Stimulated activated naive CD8-positive, alpha-beta T cell treated with anti-CD3 and anti-CD28 coated beads, Interleukin-15, Interleukin-2, amounts not matched to agents 100 U/mL and 50 U/mL, for 24 hours (primary cell): ENCODE measurements around the gene SPATA19.
"Not testable (repeated sequence)": the region's sequence is repeated elsewhere in the genome, so short reads cannot be mapped to it uniquely, and the experiment has no call there.

Experiments used
- ATAC-seq: fragments of 150-1000 bp; cut with Tn5 transposase; one replicate; pipeline ENCODE4 v1.10.0; 2021
- DNase-seq: peaks from one replicate; pipeline ENCODE4 v3.0.0; 2021

Gene SPATA19, protein sequence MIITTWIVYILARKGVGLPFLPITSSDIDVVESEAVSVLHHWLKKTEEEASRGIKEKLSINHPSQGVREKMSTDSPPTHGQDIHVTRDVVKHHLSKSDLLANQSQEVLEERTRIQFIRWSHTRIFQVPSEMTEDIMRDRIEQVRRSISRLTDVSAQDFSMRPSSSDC

DNA sequence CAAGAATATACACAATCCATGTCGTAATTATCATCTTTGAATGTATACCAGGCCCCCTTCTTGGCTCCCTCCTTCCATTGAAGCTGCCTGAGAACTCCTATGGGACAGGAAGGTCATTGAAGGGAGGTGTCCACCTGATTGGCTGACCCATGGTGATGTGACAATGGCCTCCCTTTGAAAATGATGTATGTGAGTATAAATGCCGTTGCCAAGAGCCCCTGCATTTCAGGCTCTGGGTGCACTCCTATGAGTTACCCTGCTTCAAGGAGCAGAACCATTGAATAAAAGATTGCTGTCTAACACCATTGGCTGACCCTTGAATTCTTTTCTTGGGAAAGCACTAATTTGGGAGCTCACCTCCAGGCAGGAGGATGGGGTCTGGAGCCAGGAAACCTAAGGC is at the start of gene SPATA19:
Gene SPATA19 (minus strand): TSS at position 101 of the 400 bp plus-strand sequence. CDS start 67 bp downstream, at position 34.
- no peak for ATAC-seq

GRCh38 chr11:133895061-133895479 is 49.8 kb upstream of the SPATA19 start:
- ATAC-seq: no peak
- no peak for DNase-seq

More for the DNA sequence above, at the start of gene SPATA19:
- DNase-seq: no peak

DNA sequence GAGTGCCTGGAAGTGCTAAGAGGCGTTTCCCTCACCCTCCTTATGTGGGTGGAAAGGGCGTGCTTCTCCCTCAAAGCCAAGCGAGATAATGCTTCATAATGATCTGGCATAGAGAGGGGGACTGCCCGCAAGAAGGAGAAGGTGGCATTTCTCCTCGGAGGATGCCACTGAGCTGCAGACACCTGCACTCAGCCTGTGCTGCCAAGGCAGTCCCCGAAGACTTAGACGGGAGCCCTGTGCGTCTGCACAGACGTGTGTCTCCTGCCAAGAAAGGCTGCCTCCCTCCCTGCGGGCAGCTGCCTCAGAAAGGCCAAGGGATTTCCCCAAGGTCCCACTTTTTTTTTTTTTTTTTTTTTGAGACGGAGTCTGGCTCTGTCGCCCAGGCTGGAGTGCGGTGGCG is 48.1 kb upstream of the SPATA19 start:
- DNase-seq: no peak
- no peak for ATAC-seq

DNA sequence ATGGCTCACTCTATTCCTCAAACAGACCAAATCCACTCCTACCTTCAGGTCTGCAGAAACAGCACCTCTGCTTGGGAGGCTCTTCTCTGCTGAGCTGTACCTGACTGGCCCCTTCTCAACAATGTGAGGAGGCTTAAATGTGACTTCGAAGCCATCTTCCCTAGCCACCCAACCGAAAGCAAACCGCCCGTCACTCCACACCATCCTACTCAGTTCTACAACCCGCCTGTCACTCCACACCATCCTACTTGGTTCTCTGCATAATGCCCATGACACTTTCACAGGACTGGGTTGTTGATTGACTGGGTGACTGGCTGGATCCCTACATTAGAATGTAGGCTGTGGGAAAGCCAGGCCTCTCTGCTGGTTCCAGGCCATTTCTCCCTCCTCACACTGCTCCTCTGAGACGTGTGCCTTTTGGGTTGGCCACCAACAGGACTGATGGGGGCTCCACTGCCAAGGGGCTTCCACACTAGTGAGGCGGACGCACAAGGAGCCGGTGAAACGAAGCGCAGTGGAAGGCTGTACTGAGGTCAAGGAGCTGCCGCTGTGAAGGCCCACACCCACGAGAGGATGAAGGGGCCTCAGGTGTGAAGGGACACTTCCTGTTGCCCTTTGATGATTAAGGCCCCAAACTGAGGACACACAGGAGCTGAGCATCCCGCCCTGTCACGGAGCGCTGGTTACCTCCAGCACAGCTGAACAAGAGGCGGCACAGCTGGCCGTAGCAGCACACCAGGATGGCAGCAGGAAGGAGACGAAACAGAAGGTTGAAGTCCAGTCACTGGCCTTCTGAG is 47.5 kb upstream of the SPATA19 start:
- DNase-seq: no peak
- no peak for ATAC-seq

- ATAC-seq (no peak), DNase-seq (no peak)
Observed at GRCh38 chr11:133892126-133892525, 46.8 kb upstream of the SPATA19 start.

DNA sequence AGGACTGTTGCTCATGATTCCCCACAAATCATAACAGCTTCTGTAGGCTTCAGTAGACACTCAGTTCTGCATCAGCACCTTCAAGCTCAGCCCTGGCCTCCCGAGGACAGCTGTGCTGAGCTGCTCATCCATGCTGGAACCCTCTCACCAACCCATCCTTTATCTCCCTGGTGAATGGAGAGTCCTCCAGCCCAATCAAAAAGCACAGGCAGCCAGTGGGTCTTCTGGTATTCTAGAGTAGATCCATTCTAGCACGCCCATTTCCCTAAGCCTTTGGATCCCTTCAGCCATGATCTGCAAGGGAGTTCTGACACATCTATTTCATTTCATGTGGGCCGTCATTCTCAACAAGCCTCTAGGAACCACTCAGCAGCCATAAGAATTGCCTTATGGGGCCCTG is 44.6 kb upstream of the SPATA19 start:
- ATAC-seq (no peak), DNase-seq (no peak)

GRCh38 chr11:133889188-133889587 is 43.9 kb upstream of the SPATA19 start:
- no peak for DNase-seq
- ATAC-seq: no peak

DNA sequence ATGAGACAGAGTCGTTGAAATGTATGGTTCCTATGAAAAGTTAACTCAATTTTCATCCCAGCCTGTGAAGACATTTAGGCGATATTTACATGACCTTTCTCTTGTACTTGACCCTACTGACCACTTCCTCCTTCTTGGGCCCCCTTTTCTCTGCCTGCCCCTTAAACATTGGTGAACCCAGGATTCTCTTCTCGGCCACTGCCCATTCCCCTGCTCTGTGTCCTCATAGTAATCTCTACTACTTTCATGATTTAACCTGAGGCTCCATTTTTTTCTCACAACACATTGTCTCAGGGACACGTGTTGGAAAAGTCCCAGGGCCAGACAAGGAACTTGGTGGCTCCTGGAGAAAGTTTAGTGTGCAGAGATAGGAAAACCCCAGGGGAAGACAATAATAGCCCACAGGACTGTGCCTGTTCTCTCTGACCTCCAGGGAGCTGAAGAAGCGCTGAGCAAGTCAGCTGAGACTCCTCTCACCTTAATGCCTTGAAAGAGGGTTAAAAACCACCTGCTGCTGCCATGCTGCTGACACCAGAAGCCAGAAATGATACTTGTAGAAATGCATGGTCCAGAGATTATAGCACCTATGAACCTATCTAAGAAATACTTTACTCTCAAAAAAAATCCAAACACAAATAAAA is 42.5 kb upstream of the SPATA19 start:
- DNase-seq (no peak), ATAC-seq (no peak)

DNA sequence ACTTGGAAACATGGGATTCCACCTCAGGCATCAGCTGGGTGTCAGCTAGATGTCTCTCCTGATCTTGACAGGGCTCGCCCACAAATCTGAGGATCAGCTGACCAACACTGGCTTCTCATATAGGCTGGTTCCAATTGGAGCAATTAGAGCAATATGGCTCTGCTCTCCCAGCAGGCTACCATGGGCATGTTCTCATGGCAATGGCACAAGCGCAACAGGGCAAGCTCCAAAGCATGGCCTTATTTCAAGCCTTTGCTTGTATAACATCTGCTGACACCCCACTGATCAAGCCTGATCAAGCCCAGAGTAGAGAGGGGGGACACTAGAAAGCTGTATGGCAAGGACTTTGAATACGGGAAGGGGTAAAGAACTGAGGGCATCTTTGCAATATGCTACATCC is 40.7 kb upstream of the SPATA19 start:
- no peak for DNase-seq
- no peak for ATAC-seq

DNA sequence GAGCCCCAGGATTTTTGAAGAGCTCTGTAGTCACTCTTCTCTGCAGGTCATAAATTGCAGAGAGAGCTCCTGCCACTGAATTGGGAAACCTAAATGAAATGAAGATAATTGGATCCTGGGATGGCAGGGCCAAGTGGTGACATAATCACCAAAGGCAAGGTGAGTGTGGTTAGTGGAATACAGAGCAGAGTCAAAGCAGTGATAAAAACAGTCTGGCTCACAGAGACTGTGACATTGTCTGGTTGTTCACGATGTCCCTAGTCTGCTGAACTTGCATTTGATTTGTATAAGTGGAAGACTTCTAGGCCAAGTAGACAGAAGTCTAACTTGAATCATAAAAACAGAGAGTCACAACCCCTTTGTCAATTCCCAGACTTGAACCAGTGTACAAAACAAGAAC is 26.8 kb upstream of the SPATA19 start:
- ATAC-seq (no peak), DNase-seq (no peak)

DNA sequence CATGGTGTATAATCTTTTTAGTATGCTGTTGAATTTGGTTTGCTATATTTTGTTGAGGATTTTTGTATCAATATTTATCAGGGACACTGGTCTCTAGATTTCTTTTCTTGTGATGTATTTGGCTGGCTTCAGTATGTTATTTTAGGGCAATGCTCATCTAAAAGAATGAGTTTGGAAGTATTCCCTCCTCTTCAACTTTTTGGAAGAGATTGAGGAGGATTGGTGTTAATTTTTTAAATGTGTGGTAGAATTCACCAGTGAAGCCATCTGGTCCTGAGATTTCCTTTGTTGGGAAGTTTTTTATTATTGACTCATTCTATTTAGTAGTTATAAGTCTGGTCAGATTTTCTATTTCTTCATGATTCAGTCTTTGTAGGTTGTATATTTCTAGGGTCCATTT is 22.1 kb upstream of the SPATA19 start:
- no peak for ATAC-seq
- no peak for DNase-seq

- ATAC-seq (no peak), DNase-seq (no peak)
Observed at GRCh38 chr11:133865466-133865865, 20.2 kb upstream of the SPATA19 start.

- ATAC-seq: no peak
- no peak for DNase-seq
Observed at GRCh38 chr11:133864756-133865155, 19.4 kb upstream of the SPATA19 start.

GRCh38 chr11:133860151-133860550 is 14.8 kb upstream of the SPATA19 start:
- DNase-seq: no peak
- ATAC-seq: no peak

DNA sequence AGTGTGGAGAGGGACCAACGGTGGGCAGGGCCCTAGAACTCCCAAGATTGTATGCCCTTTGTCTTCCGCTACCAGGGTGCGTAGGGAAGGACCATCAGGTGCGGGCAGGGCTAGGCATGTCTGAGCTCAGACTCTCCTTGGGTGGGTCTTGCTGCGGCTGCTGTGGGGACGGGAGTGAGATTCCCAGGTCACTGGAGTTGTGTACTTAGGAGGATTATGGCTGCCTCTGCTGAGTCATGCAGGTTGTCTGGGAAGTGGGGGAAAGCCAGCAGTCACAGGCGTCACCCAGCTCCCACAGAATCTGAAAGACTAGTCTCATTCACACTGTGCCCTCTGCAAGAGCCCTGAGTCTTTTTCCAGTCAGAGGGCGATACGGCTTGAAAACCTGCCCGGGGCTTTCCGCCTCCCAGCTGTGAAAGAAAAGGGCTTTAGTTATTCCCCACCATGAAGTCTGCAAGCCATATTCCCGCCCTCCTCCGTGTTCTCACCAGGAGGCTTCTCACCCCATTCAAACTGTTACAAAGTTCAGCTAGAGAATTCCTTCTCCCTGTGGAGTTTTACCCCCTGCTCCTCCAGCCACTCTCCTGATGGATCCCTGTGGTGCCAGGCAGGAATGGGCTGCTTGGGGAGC is 9.1 kb upstream of the SPATA19 start:
- ATAC-seq, DNase-seq: not testable (repeated sequence)

DNA sequence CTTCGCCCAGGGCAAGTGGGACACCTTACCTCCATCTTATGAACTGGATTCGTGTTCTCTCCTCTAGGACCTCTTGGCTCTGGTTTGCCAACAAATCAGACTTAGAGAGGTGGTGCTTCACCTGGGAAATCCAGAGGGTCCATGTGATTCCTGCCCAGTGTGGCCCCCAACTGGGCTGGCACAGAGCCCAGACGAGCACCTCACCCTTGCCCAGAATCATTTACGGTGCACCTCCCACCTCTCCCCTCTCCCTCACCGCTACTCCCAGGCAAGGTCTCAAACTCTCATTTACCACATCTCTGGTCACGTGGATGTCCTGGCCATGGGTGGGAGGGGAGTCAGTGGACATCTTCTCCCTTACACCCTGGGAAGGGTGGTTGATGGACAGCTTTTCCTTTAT is 1.1 kb downstream of the SPATA19 start:
- no peak for ATAC-seq
- DNase-seq: no peak

DNA sequence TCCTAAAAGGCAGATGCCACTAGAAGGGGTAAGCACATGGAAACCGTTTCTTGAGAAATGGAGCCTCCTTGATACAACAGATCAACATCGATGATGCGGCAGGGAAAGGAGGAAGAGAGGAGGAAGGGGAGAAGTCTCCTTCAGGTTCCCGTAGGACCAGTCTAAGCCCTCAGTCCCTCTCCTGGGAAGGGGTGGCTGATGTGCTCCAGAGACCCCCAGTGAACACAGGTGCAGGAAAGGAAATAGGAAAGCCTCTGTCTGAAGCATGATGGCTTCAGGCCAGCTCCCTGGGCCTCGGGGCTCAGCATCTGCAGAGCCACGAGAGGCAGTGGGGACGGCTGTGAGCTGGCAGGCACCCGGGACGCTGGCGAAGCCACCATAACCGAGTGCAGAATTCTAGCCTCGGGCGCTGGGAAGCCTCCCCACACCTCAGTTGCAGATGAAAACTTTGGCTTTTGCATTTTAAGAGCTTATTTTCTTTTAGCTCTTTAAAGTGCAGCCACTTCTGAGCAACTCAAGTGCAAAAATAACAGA is 1.8 kb downstream of the SPATA19 start:
- no peak for ATAC-seq

DNA sequence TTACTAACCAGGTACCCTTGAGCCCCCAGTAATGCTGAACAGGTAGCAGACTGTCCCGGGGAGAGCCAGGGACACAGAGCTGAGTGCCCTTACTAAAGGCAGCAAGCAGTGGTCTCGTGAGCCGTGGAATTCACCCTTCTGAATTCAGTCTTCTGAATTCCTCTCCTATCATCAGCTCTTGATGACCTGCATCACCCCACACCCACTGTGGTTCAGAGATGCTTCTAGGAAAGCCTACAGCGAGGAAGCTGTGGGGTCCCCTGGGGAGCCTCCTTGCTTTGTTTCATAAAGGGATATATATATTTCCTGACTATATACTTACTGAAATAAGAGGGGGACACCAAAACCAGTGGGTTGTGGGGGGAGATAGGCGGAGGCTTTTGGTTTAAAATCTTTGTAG is 2.6 kb downstream of the SPATA19 start:
- no peak for DNase-seq
- ATAC-seq: no peak

More for the DNA sequence above, 1.8 kb downstream of the SPATA19 start:
- DNase-seq: no peak

GRCh38 chr11:133842053-133842452 is 3.3 kb downstream of the SPATA19 start:
- no peak for DNase-seq
- ATAC-seq: no peak

DNA sequence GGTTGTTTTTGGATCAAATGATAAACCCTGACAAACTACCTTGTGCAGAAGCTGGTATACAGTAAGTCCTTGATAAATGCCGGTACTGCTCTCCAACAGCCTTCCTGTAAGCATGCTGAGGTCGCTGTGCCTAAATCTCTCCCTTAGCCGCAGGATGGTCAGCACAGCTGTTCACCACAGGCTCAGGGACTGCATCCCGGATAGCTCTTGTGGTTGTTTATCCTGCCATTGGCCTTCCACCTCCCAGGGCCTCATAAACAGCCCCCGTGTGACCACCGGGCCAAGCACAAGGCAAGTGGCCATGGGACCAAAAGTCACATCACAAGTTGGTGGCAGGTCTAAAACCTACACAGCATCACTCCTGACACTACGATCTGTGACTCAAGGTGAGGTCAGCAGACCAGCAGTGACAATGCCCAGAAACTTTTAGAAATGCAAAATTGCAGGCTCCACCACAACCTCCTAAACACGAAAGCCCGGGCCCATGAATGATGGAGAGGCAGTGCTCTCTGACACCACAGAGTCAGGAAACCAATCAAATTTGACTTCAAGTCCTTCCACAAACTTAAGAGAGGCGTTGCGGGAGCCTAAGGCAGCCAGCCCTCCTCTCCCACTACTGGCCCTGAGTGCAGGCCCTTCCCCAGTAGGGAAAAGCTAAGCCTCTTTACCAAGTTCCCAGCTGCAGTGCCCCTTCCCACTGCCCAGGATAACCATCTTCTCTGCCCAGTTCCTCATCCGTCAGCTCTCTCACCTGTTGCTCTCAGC is 3.9 kb downstream of the SPATA19 start:
- DNase-seq (no peak), ATAC-seq (peak; percentile 16)

- DNase-seq: no peak
- no peak for ATAC-seq
Observed at GRCh38 chr11:133840479-133840941, 4.8 kb downstream of the SPATA19 start.
